Measurements from ENCODE around the gene SNRNP70.

DNA sequence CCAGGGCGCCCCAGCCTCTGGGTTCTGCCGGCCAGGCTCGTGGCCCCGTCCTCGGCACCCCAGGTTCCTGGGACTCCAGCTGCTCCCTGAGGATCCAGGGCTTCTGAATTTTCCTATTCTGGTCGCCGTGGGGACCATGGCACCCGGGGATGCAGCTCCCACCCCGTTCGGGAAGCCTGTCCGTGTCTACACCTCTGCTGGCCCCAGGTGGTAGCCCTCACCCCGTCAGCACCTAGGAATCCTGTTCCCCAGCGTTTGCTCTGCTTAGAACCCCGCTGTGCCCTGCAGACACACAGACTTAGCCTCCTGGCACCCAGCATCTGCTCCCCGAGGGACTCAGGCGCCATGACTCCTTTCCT is 35.1 kb downstream of the SNRNP70 start:
- TF ChIP-seq, protein P1, sequence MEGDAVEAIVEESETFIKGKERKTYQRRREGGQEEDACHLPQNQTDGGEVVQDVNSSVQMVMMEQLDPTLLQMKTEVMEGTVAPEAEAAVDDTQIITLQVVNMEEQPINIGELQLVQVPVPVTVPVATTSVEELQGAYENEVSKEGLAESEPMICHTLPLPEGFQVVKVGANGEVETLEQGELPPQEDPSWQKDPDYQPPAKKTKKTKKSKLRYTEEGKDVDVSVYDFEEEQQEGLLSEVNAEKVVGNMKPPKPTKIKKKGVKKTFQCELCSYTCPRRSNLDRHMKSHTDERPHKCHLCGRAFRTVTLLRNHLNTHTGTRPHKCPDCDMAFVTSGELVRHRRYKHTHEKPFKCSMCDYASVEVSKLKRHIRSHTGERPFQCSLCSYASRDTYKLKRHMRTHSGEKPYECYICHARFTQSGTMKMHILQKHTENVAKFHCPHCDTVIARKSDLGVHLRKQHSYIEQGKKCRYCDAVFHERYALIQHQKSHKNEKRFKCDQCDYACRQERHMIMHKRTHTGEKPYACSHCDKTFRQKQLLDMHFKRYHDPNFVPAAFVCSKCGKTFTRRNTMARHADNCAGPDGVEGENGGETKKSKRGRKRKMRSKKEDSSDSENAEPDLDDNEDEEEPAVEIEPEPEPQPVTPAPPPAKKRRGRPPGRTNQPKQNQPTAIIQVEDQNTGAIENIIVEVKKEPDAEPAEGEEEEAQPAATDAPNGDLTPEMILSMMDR (IDR thresholded peaks at IDR 0.05), result no peak
- no peak for TF ChIP-seq POLR2A (IDR thresholded peaks at IDR 0.05)
